Glutamatergic neuron (in vitro differentiated cells): ENCODE data around the gene GZMB. TPM values are rescaled to one million over a fixed set of nuclear protein-coding genes. Genes with fewer than 3 reads are reported as not detected.

Experiments used
- DNase-seq: peaks from one replicate; pipeline ENCODE4 v3.0.0; 2022
- H3K27ac Mint-ChIP-seq: one replicate; pipeline ENCODE4 v1.8.0; 2020; ENCODE audit warnings: mild to moderate bottlenecking, mixed read lengths, inconsistent platforms; ENCODE audit not compliant: unreplicated experiment
- H3K27me3 Mint-ChIP-seq: one replicate; pipeline ENCODE4 v1.8.0; 2020; ENCODE audit warnings: mild to moderate bottlenecking, moderate library complexity, mixed read lengths, inconsistent platforms; ENCODE audit not compliant: unreplicated experiment
- H3K36me3 Mint-ChIP-seq: one replicate; pipeline ENCODE4 v1.8.0; 2020; ENCODE audit warnings: mild to moderate bottlenecking, mixed read lengths, inconsistent platforms; ENCODE audit not compliant: unreplicated experiment
- H3K4me1 Mint-ChIP-seq: one replicate; pipeline ENCODE4 v1.8.0; 2020; ENCODE audit warnings: mild to moderate bottlenecking, low read depth, mixed read lengths, inconsistent platforms; ENCODE audit not compliant: unreplicated experiment
- H3K4me3 Mint-ChIP-seq: one replicate; pipeline ENCODE4 v1.8.0; 2020; ENCODE audit warnings: mild to moderate bottlenecking, mixed read lengths, inconsistent platforms; ENCODE audit not compliant: unreplicated experiment
- H3K9me3 Mint-ChIP-seq: one replicate; pipeline ENCODE4 v1.8.0; 2020; ENCODE audit warnings: mild to moderate bottlenecking, moderate library complexity, mixed read lengths, inconsistent platforms; ENCODE audit not compliant: unreplicated experiment
- CTCF ChIP-seq: fragments of 200-600 bp; sonication (generic); IDR thresholded peaks from one replicate; pipeline ENCODE4 v1.5.0; 2021; ENCODE audit not compliant: partially characterized antibody, unreplicated experiment
- total RNA-seq: library from RNA; stranded (reverse); fragmentation: NEBNext Ultra II Directional; extraction: Animal tissue kit (Norgen Biotek cat#: 25700); gene quantifications from one replicate; pipeline ENCODE4 v1.2.1, GENCODE V29; 2021; ENCODE audit not compliant: unreplicated experiment

GZMB gene
- total RNA-seq, 1 donor from 2014 or later: not detected

- Mint-ChIP-seq H3K27ac (no peak overlapping the region), H3K27me3 (peaks cover 2% of the 10 kb centered on the region), H3K9me3 (no peaks in the 10 kb centered on the region), H3K36me3 (no peaks in the 10 kb centered on the region), H3K4me3 (no peak overlapping the region), H3K4me1 (no peaks in the 10 kb centered on the region)
- no peak for TF ChIP-seq CTCF
- DNase-seq: no peak
Measured at GRCh38 chr14:24639905-24640304, 5.9 kb upstream of the GZMB start.

GRCh38 chr14:24639270-24639669, 5.3 kb upstream of the GZMB start:
- Mint-ChIP-seq H3K27me3 (peaks cover 2% of the 10 kb centered on the region), H3K27ac (no peak overlapping the region)

GRCh38 chr14:24633353-24633752, 637 bp downstream of the GZMB start:
- TF ChIP-seq CTCF: no peak
- DNase-seq: no peak
- Mint-ChIP-seq H3K4me1 (no peaks in the 10 kb centered on the region), H3K36me3 (no peaks in the 10 kb centered on the region), H3K4me3 (no peak overlapping the region), H3K27ac (no peak overlapping the region), H3K9me3 (no peaks in the 10 kb centered on the region), H3K27me3 (peaks cover 3% of the 10 kb centered on the region)

More at GRCh38 chr14:24639270-24639669, 5.3 kb upstream of the GZMB start:
- Mint-ChIP-seq H3K9me3 (no peaks in the 10 kb centered on the region), H3K36me3 (no peaks in the 10 kb centered on the region), H3K4me1 (no peaks in the 10 kb centered on the region), H3K4me3 (no peak overlapping the region)
- TF ChIP-seq CTCF: no peak
- no peak for DNase-seq

GRCh38 chr14:24632761-24633160, 1.2 kb downstream of the GZMB start:
- Mint-ChIP-seq H3K27me3 (peaks cover 3% of the 10 kb centered on the region), H3K36me3 (no peaks in the 10 kb centered on the region), H3K4me3 (no peak overlapping the region), H3K27ac (no peak overlapping the region), H3K4me1 (no peaks in the 10 kb centered on the region), H3K9me3 (no peaks in the 10 kb centered on the region)
- TF ChIP-seq CTCF: no peak
- no peak for DNase-seq

- no peaks in the 10 kb centered on the region for H3K9me3 Mint-ChIP-seq
- no peaks in the 10 kb centered on the region for H3K4me1 Mint-ChIP-seq
Measured at GRCh38 chr14:24632336-24632735, 1.7 kb downstream of the GZMB start.

More at GRCh38 chr14:24632336-24632735, 1.7 kb downstream of the GZMB start:
- TF ChIP-seq CTCF: no peak
- Mint-ChIP-seq H3K36me3 (no peaks in the 10 kb centered on the region), H3K27me3 (peaks cover 3% of the 10 kb centered on the region), H3K27ac (no peak overlapping the region), H3K4me3 (no peak overlapping the region)
- no peak for DNase-seq
